GM19193 (cell line): ENCODE measurements around the gene PLD5.

Source experiments
- POLR2A ChIP-seq: IDR thresholded peaks from 4 replicates; pipeline ENCODE4 v1.6.1; 2011; ENCODE audit not compliant: insufficient read depth, insufficient read length; ENCODE audit errors: extremely low read depth

PLD5 gene

DNA sequence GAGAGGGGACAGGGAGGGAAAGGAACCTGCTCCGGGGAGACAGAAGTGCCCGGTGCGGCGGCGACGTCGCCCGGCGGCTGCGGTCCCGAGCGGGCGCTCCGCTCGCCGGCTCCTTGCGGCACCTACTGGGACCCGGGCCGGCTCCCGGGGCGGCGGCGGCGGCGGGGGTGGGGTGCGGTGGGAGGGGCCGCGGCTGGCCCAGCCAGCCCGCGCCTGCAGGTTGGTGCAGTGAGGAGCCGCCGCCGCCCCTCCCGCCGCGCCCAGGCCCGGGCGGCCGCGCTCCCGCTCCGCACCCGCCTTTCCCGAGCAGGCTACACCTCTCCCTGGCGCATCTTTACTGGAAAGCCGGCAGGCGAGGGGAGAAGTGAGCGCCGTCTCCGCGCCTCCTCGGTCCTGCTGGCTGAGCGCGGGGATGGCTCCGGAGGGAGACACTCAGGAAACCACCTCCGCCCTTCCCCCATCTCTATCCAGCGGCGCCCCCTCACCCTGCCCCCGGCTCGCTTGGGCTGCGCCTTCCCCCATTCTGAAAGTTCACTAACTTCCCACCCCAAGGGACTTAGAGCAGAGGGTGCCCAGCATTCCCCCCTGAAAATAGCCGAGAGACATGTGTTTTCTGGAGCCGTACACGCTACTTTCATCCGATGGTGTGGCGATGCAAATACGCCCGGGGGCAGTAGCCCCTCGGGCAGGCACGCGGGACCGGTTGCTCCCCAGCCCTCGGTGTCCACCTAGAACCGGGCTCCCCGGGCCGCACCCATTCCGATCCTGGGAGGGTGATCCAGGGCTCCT lies at the start of gene PLD5:
Gene PLD5, minus strand, starts transcription at position 127 of the 789 bp plus-strand sequence.
- no peak for TF ChIP-seq POLR2A

DNA sequence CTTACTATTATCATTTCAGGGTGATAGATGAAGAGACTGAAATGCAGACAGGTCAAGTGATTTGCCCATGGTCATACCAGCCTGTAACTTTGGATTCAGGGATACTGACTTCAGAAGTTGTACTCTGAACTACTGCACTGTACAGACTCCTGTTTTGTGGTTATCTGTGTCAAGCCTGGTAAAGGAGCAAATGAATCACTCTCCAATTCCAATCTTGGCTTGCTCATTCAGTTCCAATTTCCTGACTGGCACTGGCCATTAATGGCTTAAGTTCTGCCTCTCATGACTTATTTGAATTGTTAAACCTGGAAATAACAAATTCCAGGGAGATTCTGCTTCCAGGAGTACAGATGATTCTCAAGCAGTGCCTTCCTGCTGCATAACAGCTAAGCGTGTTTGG lies 45.4 kb upstream of the PLD5 start:
- TF ChIP-seq POLR2A: no peak

GRCh38 chr1:242568666-242569065 lies 44.2 kb upstream of the PLD5 start:
- no peak for TF ChIP-seq POLR2A

- no peak for TF ChIP-seq POLR2A
Measured at GRCh38 chr1:242567596-242567995, 43.1 kb upstream of the PLD5 start.

GRCh38 chr1:242556759-242557158 lies 32.3 kb upstream of the PLD5 start:
- no peak for TF ChIP-seq POLR2A

- no peak for TF ChIP-seq POLR2A
Measured at GRCh38 chr1:242556276-242556675, 31.8 kb upstream of the PLD5 start.

DNA sequence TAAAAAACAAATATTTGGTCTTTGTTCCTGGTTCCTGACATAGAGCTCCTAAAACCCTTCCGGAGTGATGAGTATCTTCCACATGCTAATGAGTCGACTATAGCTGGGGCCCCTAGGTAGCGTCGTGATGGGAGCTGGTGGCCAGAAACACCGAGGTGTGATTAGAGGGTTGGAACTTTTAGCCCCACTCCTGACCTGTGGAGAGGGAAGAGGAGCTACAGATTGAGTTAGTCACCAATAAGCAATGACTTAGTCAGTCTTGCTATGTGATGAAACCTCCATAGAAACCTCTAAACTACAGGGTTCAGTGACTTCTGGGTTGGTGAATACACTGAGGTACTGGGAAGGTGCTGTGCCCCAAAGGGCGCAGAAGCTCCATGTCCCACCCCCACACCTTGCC lies 30.1 kb upstream of the PLD5 start:
- TF ChIP-seq POLR2A: no peak

- no peak for TF ChIP-seq POLR2A
Measured at GRCh38 chr1:242546849-242547729, 22.6 kb upstream of the PLD5 start.

DNA sequence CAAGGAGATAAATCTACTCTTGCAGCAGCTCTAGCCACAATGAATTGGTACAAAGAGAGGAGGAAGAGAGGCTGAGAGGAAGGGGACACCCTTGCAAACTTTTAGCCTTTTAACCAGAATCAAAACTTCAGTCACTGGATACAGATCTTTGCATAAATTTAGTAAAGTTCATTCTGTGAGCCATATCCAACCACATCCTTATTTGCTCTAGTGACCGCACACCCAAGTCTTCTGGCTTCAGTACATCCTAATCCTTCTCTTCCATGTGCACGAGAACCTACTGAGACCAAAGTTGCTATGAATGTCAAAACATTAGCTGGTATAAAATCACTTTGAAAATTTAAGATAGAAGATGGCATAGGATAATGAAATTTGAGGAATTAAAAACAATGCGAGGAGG lies 21.9 kb upstream of the PLD5 start:
- TF ChIP-seq POLR2A: no peak

DNA sequence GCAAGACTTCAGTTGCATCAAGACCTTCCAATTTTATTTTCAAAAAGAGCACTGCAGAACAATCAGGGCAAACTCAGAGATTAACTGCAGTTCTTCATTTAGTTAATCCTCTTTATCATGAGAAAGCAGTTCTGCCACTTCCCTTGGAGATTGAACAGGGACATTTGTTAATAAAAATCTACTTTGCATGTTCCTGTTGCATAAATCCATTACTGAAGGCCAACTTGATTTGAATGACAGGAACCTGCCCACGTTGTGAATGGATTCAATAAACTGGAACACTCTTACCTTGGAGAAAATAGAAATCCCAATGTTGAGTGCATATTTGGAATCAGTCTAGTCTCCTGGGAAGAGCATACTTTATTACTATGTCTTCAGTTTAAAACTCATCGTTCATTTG lies 19.6 kb upstream of the PLD5 start:
- no peak for TF ChIP-seq POLR2A

DNA sequence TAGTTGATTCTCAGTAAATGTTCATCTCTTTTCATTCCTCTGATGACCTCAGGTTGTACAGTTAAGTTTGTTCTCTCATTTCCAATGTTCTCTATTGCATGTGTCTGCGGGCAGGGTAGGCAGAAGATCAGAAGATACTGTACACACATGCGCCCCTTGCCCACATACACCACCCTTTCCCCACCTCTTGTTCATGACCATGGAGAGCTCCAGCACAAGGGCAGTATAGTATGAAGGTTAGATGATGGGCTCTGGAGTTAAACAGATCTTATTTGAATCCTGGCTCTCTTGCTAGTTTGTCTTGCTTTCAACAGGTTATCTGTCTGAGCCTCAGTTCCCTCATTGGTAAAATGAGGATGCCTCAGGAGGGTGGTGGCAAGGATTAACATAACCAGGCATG lies 17.8 kb upstream of the PLD5 start:
- TF ChIP-seq POLR2A: no peak

DNA sequence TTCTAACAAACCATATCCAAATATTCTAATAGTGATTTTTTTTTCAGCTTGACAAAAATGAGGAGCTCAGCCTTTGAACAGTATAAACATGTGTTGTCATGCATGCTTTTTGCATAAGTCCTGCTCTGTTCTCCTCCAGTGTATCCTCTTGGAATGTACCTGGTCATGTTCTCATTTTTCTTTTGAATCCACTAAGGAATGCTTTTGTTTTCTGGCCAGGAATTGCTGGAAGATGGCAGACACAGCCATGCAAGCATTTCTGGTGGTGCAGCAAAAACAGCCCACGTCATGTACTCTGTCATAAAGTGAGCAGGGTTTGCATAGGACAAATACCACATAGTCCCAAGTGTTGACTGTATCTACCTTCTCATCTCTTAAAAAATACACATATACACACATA lies 11.5 kb upstream of the PLD5 start:
- TF ChIP-seq POLR2A: no peak

GRCh38 chr1:242534753-242535152 lies 10.3 kb upstream of the PLD5 start:
- TF ChIP-seq POLR2A: no peak

GRCh38 chr1:242530761-242531160 lies 6.3 kb upstream of the PLD5 start:
- no peak for TF ChIP-seq POLR2A

GRCh38 chr1:242525769-242526168 lies 1.3 kb upstream of the PLD5 start:
- TF ChIP-seq POLR2A: no peak

DNA sequence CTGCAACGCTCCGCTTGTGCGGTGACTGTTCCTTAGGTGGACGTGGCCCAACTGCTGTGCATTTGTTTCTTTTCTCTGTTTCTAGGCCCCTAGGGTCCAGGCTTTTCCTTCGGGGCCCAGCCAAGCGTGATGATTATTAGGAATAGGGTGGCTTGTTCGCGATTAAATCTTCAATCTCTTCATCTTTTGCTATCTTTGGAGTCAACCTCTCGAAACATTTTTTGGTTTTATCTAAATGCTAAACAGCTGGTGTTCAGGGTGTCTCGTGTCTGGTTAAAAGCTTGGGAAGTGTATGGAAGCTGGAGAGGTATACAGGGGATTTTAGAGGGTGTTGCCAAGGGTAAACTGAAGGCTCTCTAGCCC lies 844 bp upstream of the PLD5 start:
- no peak for TF ChIP-seq POLR2A
